Neuronal stem cell (in vitro differentiated cells): ENCODE results near the gene GSC2.

Experiments
- DNase-seq: peaks from one replicate; pipeline ENCODE4 v3.0.0-alpha.2; 2013; ENCODE audit warnings: low spot score
- H2AFZ ChIP-seq: one replicate; pipeline ENCODE4 v1.6.1; 2013; ENCODE audit warnings: mild to moderate bottlenecking, low read length, inconsistent platforms
- H2AK5ac ChIP-seq: 2 replicates; pipeline ENCODE4 v1.6.1; 2013; ENCODE audit warnings: low read depth, mild to moderate bottlenecking, inconsistent platforms, low read length, moderate library complexity, mixed read lengths
- H2BK120ac ChIP-seq: 2 replicates; pipeline ENCODE4 v1.6.1; 2013; ENCODE audit warnings: low read depth, mild to moderate bottlenecking, inconsistent platforms, low read length, moderate library complexity, mixed read lengths
- H2BK12ac ChIP-seq: one replicate; pipeline ENCODE4 v1.6.1; 2013; ENCODE audit warnings: low read length, inconsistent platforms
- H2BK15ac ChIP-seq: 2 replicates; pipeline ENCODE4 v1.6.1; 2013; ENCODE audit warnings: mild to moderate bottlenecking, low read length, inconsistent platforms, mixed read lengths
- H2BK5ac ChIP-seq: one replicate; pipeline ENCODE4 v1.6.1; 2013; ENCODE audit warnings: inconsistent platforms, mild to moderate bottlenecking, low read length, moderate library complexity
- H3K14ac ChIP-seq: one replicate; pipeline ENCODE4 v1.6.1; 2013; ENCODE audit warnings: low read length, inconsistent platforms
- H3K18ac ChIP-seq: 2 replicates; pipeline ENCODE4 v1.6.1; 2013; ENCODE audit warnings: low read length, inconsistent platforms
- H3K23ac ChIP-seq: 2 replicates; pipeline ENCODE4 v1.6.1; 2013; ENCODE audit warnings: low read depth, mild to moderate bottlenecking, mixed read lengths, low read length, inconsistent platforms; ENCODE audit not compliant: poor library complexity
- H3K27ac ChIP-seq: replicated peaks from 3 replicates; pipeline ENCODE4 v1.5.1; 2013; ENCODE audit warnings: low read length, inconsistent platforms
- H3K27me3 ChIP-seq, 3 experiments: 2 replicates each; pipeline ENCODE4 v1.6.1; 2013; ENCODE audit warnings: low read length in 3 of 3, mild to moderate bottlenecking in 2 of 3, inconsistent platforms in 1 of 3, low read depth in 1 of 3, mixed read lengths in 1 of 3, moderate library complexity in 1 of 3; ENCODE audit not compliant: control insufficient read depth in 3 of 3, insufficient read depth in 3 of 3
- H3K36me3 ChIP-seq, 2 donors: replicated peaks in 1 of 2; 2 replicates each; pipeline ENCODE4 v1.6.1; 2013; ENCODE audit warnings: low read length in 2 of 2; ENCODE audit not compliant: control insufficient read depth in 2 of 2, insufficient read depth in 2 of 2
- H3K4ac ChIP-seq: 2 replicates; pipeline ENCODE4 v1.6.1; 2013; ENCODE audit warnings: inconsistent platforms, mild to moderate bottlenecking, low read length, moderate library complexity
- H3K4me1 ChIP-seq, 2 donors: 1 replicate in 1 of 2; 2 replicates in 1 of 2; pipeline ENCODE4 v1.6.1; 2013; ENCODE audit warnings: low read length in 2 of 2, low read depth in 1 of 2; ENCODE audit not compliant: control insufficient read depth in 2 of 2, insufficient read depth in 1 of 2
- H3K4me2 ChIP-seq: one replicate; pipeline ENCODE4 v1.6.1; 2013; ENCODE audit warnings: mild to moderate bottlenecking, low read length, inconsistent platforms; ENCODE audit not compliant: insufficient read depth, poor library complexity, severe bottlenecking
- H3K4me3 ChIP-seq, 2 donors: 2 replicates each; pipeline ENCODE4 v1.5.1; 2013; ENCODE audit warnings: low read length in 2 of 2, mild to moderate bottlenecking in 2 of 2, inconsistent platforms in 1 of 2, moderate library complexity in 1 of 2
- H3K79me1 ChIP-seq: one replicate; pipeline ENCODE4 v1.6.1; 2013; ENCODE audit warnings: low read depth, mild to moderate bottlenecking, inconsistent platforms, low read length, moderate library complexity
- H3K9ac ChIP-seq: one replicate; pipeline ENCODE4 v1.6.1; 2013; ENCODE audit warnings: mild to moderate bottlenecking, low read depth, low read length, inconsistent platforms; ENCODE audit not compliant: poor library complexity
- H3K9me3 ChIP-seq, 2 donors: replicated peaks in 1 of 2; 2 replicates each; pipeline versions ENCODE3 to v1.6.1; 2013; ENCODE audit warnings: low read length in 2 of 2, mild to moderate bottlenecking in 2 of 2, inconsistent platforms in 1 of 2, low read depth in 1 of 2, mixed read lengths in 1 of 2, moderate library complexity in 1 of 2; ENCODE audit not compliant: control insufficient read depth in 2 of 2, insufficient read depth in 1 of 2
- H4K8ac ChIP-seq: one replicate; pipeline ENCODE4 v1.6.1; 2013; ENCODE audit warnings: low read depth, mild to moderate bottlenecking, inconsistent platforms, low read length, moderate library complexity
- H4K91ac ChIP-seq: one replicate; pipeline ENCODE4 v1.6.1; 2013; ENCODE audit warnings: low read length, low read depth, mild to moderate bottlenecking, inconsistent platforms; ENCODE audit not compliant: poor library complexity
- whole genome bisulfite sequencing, 2 donors: extraction: QIAGEN DNeasy Blood & Tissue Kit; methylation state at CpG; one replicate each; pipeline ENCODE4 v1.1.7; 2013; ENCODE audit warnings: missing lambda C conversion rate in 2 of 2, mixed read lengths in 1 of 2; ENCODE audit not compliant: insufficient read length in 2 of 2, insufficient replicate concordance in 1 of 2; ENCODE audit errors: extremely low coverage in 2 of 2; 5-methylcytosine and 5-hydroxymethylcytosine counted together

Gene GSC2

DNA sequence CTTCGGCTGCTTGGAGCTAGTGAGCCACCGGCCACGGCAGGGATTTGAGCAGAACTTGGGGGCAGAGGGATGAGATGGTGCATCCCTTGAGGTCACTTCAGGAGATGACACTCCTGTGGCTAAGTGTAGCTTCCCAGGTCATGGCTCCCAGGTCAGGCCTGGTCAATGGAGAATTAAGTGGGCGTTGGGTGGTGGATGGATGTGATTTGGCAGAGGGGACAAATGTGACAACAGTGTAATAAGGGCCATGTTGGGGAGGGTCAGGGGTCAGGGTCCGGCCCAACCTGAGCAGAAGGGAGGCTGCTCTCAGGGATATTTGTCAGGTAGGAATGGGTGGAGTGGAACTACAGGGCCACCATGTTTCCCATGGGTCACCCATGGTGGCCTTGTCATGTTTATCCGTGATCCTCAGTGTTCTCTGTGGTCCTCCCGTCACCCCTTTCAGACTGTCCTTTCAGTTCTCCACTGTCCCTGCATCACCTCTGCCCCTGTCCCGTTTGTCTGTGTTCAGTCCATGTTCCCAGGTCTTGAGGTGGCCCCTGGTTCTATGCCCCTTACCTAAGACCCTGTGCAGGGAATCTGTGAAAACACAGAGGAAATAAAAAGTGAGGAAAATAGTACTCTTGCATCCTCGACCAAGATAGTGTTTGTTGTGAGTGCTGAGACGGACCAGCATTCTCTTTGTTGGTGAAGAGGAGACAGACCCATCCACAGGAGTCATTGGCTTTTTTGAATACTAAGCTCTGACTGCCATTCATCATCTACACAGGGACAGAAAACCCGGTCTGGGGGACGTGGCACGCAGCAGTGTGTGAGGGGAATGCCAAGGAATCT lies 22.3 kb upstream of the GSC2 start:
- no peaks in the 10 kb centered on the region for H3K9me3 ChIP-seq
- no peak overlapping the region for H2BK120ac ChIP-seq
- peaks cover 27% of the 10 kb centered on the region for H3K79me1 ChIP-seq
- H2BK12ac ChIP-seq: no peak overlapping the region
- H3K4ac ChIP-seq: no peak overlapping the region
- H3K27me3 ChIP-seq: peaks cover 7 to 35% (median 33%) of the 10 kb centered on the region in 3 experiments
- no peak overlapping the region for H4K91ac ChIP-seq
- H3K4me2 ChIP-seq: peak overlapping the region; percentile 98
- peak overlapping the region; percentile 51 for H3K14ac ChIP-seq
- no CpG with 5 or more reads among the region's 13 CpGs for WGBS, 2 donors
- H2BK5ac ChIP-seq: peak overlapping the region; percentile 80
- H3K36me3 ChIP-seq: peaks cover 18 to 40% of the 10 kb centered on the region in 2 donors
- H2AK5ac ChIP-seq: peak overlapping the region; percentile 93
- DNase-seq: no peak
- H2AFZ ChIP-seq: peak overlapping the region; percentile 99
- no peak overlapping the region for H4K8ac ChIP-seq
- no peak overlapping the region for H2BK15ac ChIP-seq
- H3K9ac ChIP-seq: peak overlapping the region; percentile 100
- H3K18ac ChIP-seq: peak overlapping the region; percentile 88
- H3K4me1 ChIP-seq: peaks cover 24 to 38% of the 10 kb centered on the region in 2 donors
- peak overlapping the region; percentile 92 to 93 for H3K4me3 ChIP-seq
- H3K23ac ChIP-seq: peak overlapping the region; percentile 100
- no peak overlapping the region for H3K27ac ChIP-seq

GRCh38 chr22:19169947-19170318 lies 19.8 kb upstream of the GSC2 start:
- H3K23ac ChIP-seq: peak overlapping the region; percentile 94
- peak overlapping the region; percentile 98 for H2AK5ac ChIP-seq
- no peak overlapping the region for H2BK15ac ChIP-seq
- no peak overlapping the region for H4K91ac ChIP-seq
- no CpG with 5 or more reads among the region's 7 CpGs for WGBS, 2 donors
- H2BK120ac ChIP-seq: no peak overlapping the region
- peak overlapping the region; percentile 73 for H3K14ac ChIP-seq
- H3K4me3 ChIP-seq: peak overlapping the region in 1 of 2 donors; percentile 92
- no peak for DNase-seq
- H3K4me2 ChIP-seq: peak overlapping the region; percentile 32
- H4K8ac ChIP-seq: no peak overlapping the region
- no peak overlapping the region for H2BK5ac ChIP-seq
- no peak overlapping the region for H3K27ac ChIP-seq
- H2AFZ ChIP-seq: peak overlapping the region; percentile 88
- peak overlapping the region; percentile 23 for H3K4ac ChIP-seq
- peak overlapping the region; percentile 63 for H3K18ac ChIP-seq
- peak overlapping the region; percentile 54 for H3K9ac ChIP-seq
- H3K36me3 ChIP-seq: peaks cover 3 to 15% of the 10 kb centered on the region in 2 donors
- H3K9me3 ChIP-seq: peaks cover 0 to 2% of the 10 kb centered on the region in 2 donors
- peaks cover 14 to 24% of the 10 kb centered on the region in 2 donors for H3K4me1 ChIP-seq
- H3K27me3 ChIP-seq: peaks cover 7 to 46% (median 45%) of the 10 kb centered on the region in 3 experiments
- peak overlapping the region; percentile 14 for H2BK12ac ChIP-seq
- H3K79me1 ChIP-seq: peaks cover 22% of the 10 kb centered on the region

DNA sequence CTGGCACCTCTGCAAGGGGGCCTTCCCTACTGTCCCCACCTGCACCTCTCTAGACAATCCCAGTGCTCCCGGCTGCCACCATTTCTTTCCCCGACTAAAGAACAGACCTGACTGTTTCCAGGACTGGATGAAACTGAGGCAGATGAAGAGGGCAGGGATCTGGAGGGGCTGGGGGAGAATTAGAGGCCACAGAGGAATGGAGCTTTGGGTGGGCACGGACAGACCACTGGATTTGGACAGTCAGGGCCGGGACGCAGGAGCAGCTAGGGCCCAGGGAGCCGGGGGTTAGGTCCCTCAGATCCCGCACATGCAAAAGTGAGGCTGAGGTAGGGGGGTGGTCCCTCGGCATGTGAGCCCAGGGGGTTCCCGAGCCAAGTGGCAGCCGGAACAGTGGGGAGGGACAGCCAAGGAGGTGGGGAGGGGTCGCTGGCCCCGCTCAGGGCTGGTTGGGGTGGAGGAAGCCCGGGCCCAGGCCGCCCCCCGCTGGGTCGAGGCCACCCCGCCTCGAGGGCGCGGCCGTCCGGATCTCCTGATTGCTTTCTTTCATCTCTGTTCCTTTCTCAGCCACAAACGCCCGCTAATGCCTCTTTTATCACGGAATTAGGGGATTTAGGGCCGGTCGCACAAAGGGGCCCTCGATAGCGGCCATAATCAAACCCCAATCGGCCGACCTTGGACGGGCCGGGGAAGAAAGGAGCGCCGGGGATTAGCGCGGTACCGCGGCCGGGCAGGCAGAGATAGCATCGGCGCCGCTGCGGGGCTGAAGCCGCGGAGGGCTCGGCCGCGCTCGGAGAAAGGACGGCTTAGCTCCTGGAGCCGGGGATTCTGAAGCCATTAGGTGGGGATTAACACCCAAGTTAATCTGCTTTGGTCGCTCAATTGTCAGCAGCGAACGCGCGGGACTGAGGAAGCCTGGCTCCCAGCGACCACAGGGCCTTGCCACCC lies 19.2 kb upstream of the GSC2 start:
- Histone ChIP-seq H3K18ac (peak overlapping the region; percentile 60), H3K4me2 (peak overlapping the region; percentile 32), H3K9me3 (peaks cover 0 to 2% of the 10 kb centered on the region in 2 donors), H2AK5ac (no peak overlapping the region), H3K4me1 (peaks cover 14 to 18% of the 10 kb centered on the region in 2 donors), H4K91ac (no peak overlapping the region), H2BK120ac (no peak overlapping the region), H2BK5ac (no peak overlapping the region), H3K27me3 (peaks cover 7 to 46% (median 45%) of the 10 kb centered on the region in 3 experiments), H3K4ac (no peak overlapping the region), H3K9ac (peak overlapping the region; percentile 9), H3K14ac (no peak overlapping the region), H3K4me3 (no peak overlapping the region), H3K36me3 (peaks cover 1 to 8% of the 10 kb centered on the region in 2 donors), H2AFZ (peak overlapping the region; percentile 88), H2BK12ac (no peak overlapping the region), H3K23ac (peak overlapping the region; percentile 94), H4K8ac (no peak overlapping the region), H2BK15ac (no peak overlapping the region), H3K27ac (no peak overlapping the region), H3K79me1 (peaks cover 22% of the 10 kb centered on the region)
- no CpG with 5 or more reads among the region's 58 CpGs for WGBS, 2 donors
- DNase-seq: peak; percentile 58
